MM.1S (cell line): ENCODE results near the gene ODC1.

Experiments
- DNase-seq: peaks from one replicate; pipeline ENCODE4 v3.0.0-alpha.2; 2015
- H2AFZ ChIP-seq: fragments of 300-600 bp; sonication (generic); 2 replicates; pipeline ENCODE4 v1.6.0; 2016; ENCODE audit warnings: antibody characterized with exemption, low read length
- H3F3A ChIP-seq: fragments of 300-600 bp; sonication (generic); 2 replicates; pipeline ENCODE4 v1.6.1; 2016; ENCODE audit warnings: mild to moderate bottlenecking, antibody characterized with exemption, low read length, moderate library complexity, mixed read lengths; ENCODE audit not compliant: insufficient read depth
- H3K27ac ChIP-seq: fragments of 300-600 bp; sonication (generic); 2 replicates; pipeline ENCODE4 v1.5.1; 2016; ENCODE audit warnings: mild to moderate bottlenecking, low read length
- H3K27me3 ChIP-seq: fragments of 300-600 bp; sonication (generic); replicated peaks from 2 replicates; pipeline ENCODE4 v1.6.0; 2016; ENCODE audit warnings: low read length; ENCODE audit not compliant: insufficient read depth
- H3K36me3 ChIP-seq: fragments of 300-600 bp; sonication (generic); replicated peaks from 2 replicates; pipeline ENCODE4 v1.6.1; 2016; ENCODE audit warnings: mild to moderate bottlenecking, low read length, mixed read lengths; ENCODE audit not compliant: insufficient read depth
- H3K4me1 ChIP-seq: fragments of 300-600 bp; sonication (generic); 2 replicates; pipeline ENCODE4 v1.6.1; 2016; ENCODE audit warnings: low read length, mixed read lengths
- H3K4me2 ChIP-seq: fragments of 300-600 bp; sonication (generic); 2 replicates; pipeline ENCODE4 v1.6.0; 2016; ENCODE audit warnings: low read depth, low read length
- H3K4me3 ChIP-seq: fragments of 300-600 bp; sonication (generic); 2 replicates; pipeline ENCODE4 v1.5.1; 2016; ENCODE audit warnings: low read length, mixed read lengths
- H3K79me2 ChIP-seq: fragments of 300-600 bp; sonication (generic); 2 replicates; pipeline ENCODE4 v1.6.1; 2016; ENCODE audit warnings: mixed run types, low read length, mixed read lengths
- H3K9ac ChIP-seq: fragments of 300-600 bp; sonication (generic); 2 replicates; pipeline ENCODE4 v1.6.1; 2016; ENCODE audit warnings: low read length, mixed read lengths
- H3K9me2 ChIP-seq: fragments of 300-600 bp; sonication (generic); replicated peaks from 2 replicates; pipeline ENCODE4 v1.6.1; 2016; ENCODE audit warnings: mild to moderate bottlenecking, low read length, mixed read lengths; ENCODE audit not compliant: insufficient read depth
- H3K9me3 ChIP-seq: fragments of 300-600 bp; sonication (generic); replicated peaks from 2 replicates; pipeline ENCODE4 v1.6.1; 2016; ENCODE audit warnings: mild to moderate bottlenecking, low read length, mixed read lengths; ENCODE audit not compliant: insufficient read depth
- H4K20me1 ChIP-seq: fragments of 300-600 bp; sonication (generic); 2 replicates; pipeline ENCODE4 v1.6.1; 2016; ENCODE audit warnings: mild to moderate bottlenecking, low read length, moderate library complexity, mixed read lengths; ENCODE audit not compliant: insufficient read depth
- CTCF ChIP-seq: fragments of 300-600 bp; sonication (generic); IDR thresholded peaks from 2 replicates; pipeline ENCODE4 v1.5.1; 2016; ENCODE audit warnings: antibody characterized with exemption, low read length, mixed read lengths
- EZH2 ChIP-seq: fragments of 300-600 bp; sonication (generic); optimal IDR thresholded peaks from 2 replicates; pipeline ENCODE3; 2017; ENCODE audit warnings: low read depth, mild to moderate bottlenecking, antibody characterized with exemption, low read length, mixed read lengths
- EZH2phosphoT487 ChIP-seq: fragments of 300-600 bp; sonication (generic); IDR thresholded peaks from 2 replicates; pipeline ENCODE4 v1.6.1; 2018; ENCODE audit warnings: antibody characterized with exemption, low read length

ODC1 gene

GRCh38 chr2:10404324-10405143 is 43.6 kb downstream of the ODC1 start:
- Histone ChIP-seq H3K4me2 (no peak overlapping the region), H3F3A (peaks cover 29% of the 10 kb centered on the region), H4K20me1 (no peaks in the 10 kb centered on the region), H3K9me3 (no peaks in the 10 kb centered on the region), H3K27me3 (no peaks in the 10 kb centered on the region), H3K27ac (no peak overlapping the region), H3K79me2 (peaks cover 62% of the 10 kb centered on the region), H2AFZ (no peak overlapping the region), H3K9me2 (no peaks in the 10 kb centered on the region), H3K36me3 (no peaks in the 10 kb centered on the region), H3K9ac (no peak overlapping the region), H3K4me1 (peaks cover 52% of the 10 kb centered on the region), H3K4me3 (no peak overlapping the region)
- no peak for DNase-seq
- TF ChIP-seq EZH2phosphoT487, result no peak
- no peak for TF ChIP-seq CTCF
- no peak for TF ChIP-seq EZH2

- no peak overlapping the region for H3K9ac ChIP-seq
Observed at GRCh38 chr2:10402653-10403215, 45.4 kb downstream of the ODC1 start.

GRCh38 chr2:10402062-10402585 is 46.0 kb downstream of the ODC1 start:
- no peaks in the 10 kb centered on the region for H3K9me2 ChIP-seq
- H3K4me3 ChIP-seq, result no peak overlapping the region
- H2AFZ ChIP-seq, result no peak overlapping the region
- no peaks in the 10 kb centered on the region for H3K36me3 ChIP-seq
- peaks cover 30% of the 10 kb centered on the region for H3K4me1 ChIP-seq
- H3K79me2 ChIP-seq, result peaks cover 62% of the 10 kb centered on the region
- no peak overlapping the region for H3K4me2 ChIP-seq
- DNase-seq, result no peak
- no peak overlapping the region for H3K27ac ChIP-seq
- peaks cover 7% of the 10 kb centered on the region; the same call in 1 of the 2 replicates for H3F3A ChIP-seq
- TF ChIP-seq EZH2, result no peak
- no peak for TF ChIP-seq EZH2phosphoT487
- no peak for TF ChIP-seq CTCF
- H3K9me3 ChIP-seq, result no peaks in the 10 kb centered on the region
- no peaks in the 10 kb centered on the region for H3K27me3 ChIP-seq
- H3K9ac ChIP-seq, result no peak overlapping the region
- no peaks in the 10 kb centered on the region for H4K20me1 ChIP-seq

More at GRCh38 chr2:10402653-10403215, 45.4 kb downstream of the ODC1 start:
- DNase-seq, result no peak
- Histone ChIP-seq H3K79me2 (peaks cover 62% of the 10 kb centered on the region), H3K4me3 (no peak overlapping the region), H2AFZ (no peak overlapping the region), H3K9me3 (no peaks in the 10 kb centered on the region), H4K20me1 (no peaks in the 10 kb centered on the region), H3K4me1 (peaks cover 36% of the 10 kb centered on the region), H3K27me3 (no peaks in the 10 kb centered on the region), H3K36me3 (no peaks in the 10 kb centered on the region), H3K27ac (no peak overlapping the region), H3F3A (peaks cover 13% of the 10 kb centered on the region), H3K9me2 (no peaks in the 10 kb centered on the region), H3K4me2 (no peak overlapping the region)
- TF ChIP-seq CTCF (no peak), EZH2 (no peak), EZH2phosphoT487 (no peak)
